OCI-LY1 (cell line): ENCODE results near the gene MYOF.

Source experiments
- CTCF ChIP-seq: fragments of 200-600 bp; sonication (generic), shearing (Covaris generic); IDR thresholded peaks from 2 replicates; pipeline ENCODE4 v1.5.1; 2017; ENCODE audit warnings: mild to moderate bottlenecking, antibody characterized with exemption, low read length, moderate library complexity, mixed read lengths
- EZH2 ChIP-seq: fragments of 200-600 bp; sonication (generic), shearing (Covaris generic); IDR thresholded peaks from 2 replicates; pipeline ENCODE4 v1.8.0; 2017; ENCODE audit warnings: borderline replicate concordance, mixed run types, mild to moderate bottlenecking, antibody characterized with exemption, low read length, moderate library complexity, mixed read lengths

GRCh38 chr10:93337309-93337721 is 144.8 kb downstream of the MYOF start:
- TF ChIP-seq CTCF (no peak), EZH2 (no peak)
